Endometrium (tissue), 2 donors: ENCODE measurements around the gene MBTPS1.

Experiments
- FAIRE-seq: peaks from 2 replicates; lab custom pipeline; 2012; peaks lifted over from hg19 to GRCh38; lab: Jason Lieb, UNC
- donor health status: control.
- donor health status: control.

The MBTPS1 gene

GRCh38 chr16:84074721-84075120 lies 42.0 kb downstream of the MBTPS1 start:
- FAIRE-seq = no peak

GRCh38 chr16:84072014-84072413 lies 44.7 kb downstream of the MBTPS1 start:
- no peak for FAIRE-seq

- FAIRE-seq = no peak
These were observed 45.6 kb downstream of the MBTPS1 start for GRCh38 chr16:84071121-84071520.

GRCh38 chr16:84069540-84069939 lies 47.2 kb downstream of the MBTPS1 start:
- no peak for FAIRE-seq

- no peak for FAIRE-seq
These were observed 47.8 kb downstream of the MBTPS1 start for GRCh38 chr16:84068783-84069462.

GRCh38 chr16:84068041-84068440 lies 48.7 kb downstream of the MBTPS1 start:
- no peak for FAIRE-seq

- no peak for FAIRE-seq
These were observed 49.1 kb downstream of the MBTPS1 start for GRCh38 chr16:84067640-84068039.

GRCh38 chr16:84065536-84066132 lies 51.1 kb downstream of the MBTPS1 start:
- FAIRE-seq = no peak

- FAIRE-seq = no peak
These were observed 52.8 kb downstream of the MBTPS1 start for GRCh38 chr16:84063980-84064379.

- FAIRE-seq = no peak
These were observed 53.8 kb downstream of the MBTPS1 start for GRCh38 chr16:84062734-84063640.

- no peak for FAIRE-seq
These were observed 55.4 kb downstream of the MBTPS1 start for GRCh38 chr16:84061236-84061819.

GRCh38 chr16:84059946-84060901 lies 56.5 kb downstream of the MBTPS1 start:
- no peak for FAIRE-seq

GRCh38 chr16:84059111-84059510 lies 57.6 kb downstream of the MBTPS1 start:
- FAIRE-seq = no peak

GRCh38 chr16:84058664-84059063 lies 58.1 kb downstream of the MBTPS1 start:
- FAIRE-seq = no peak

GRCh38 chr16:84058211-84058610 lies 58.5 kb downstream of the MBTPS1 start:
- no peak for FAIRE-seq

- no peak for FAIRE-seq
These were observed 59.8 kb downstream of the MBTPS1 start for GRCh38 chr16:84056933-84057332.

- FAIRE-seq = no peak
These were observed 60.7 kb downstream of the MBTPS1 start for GRCh38 chr16:84055801-84056634.

GRCh38 chr16:84055366-84055765 lies 61.4 kb downstream of the MBTPS1 start:
- FAIRE-seq = no peak

- no peak for FAIRE-seq
These were observed 61.8 kb downstream of the MBTPS1 start for GRCh38 chr16:84054916-84055315.

- no peak for FAIRE-seq
These were observed 62.5 kb downstream of the MBTPS1 start for GRCh38 chr16:84054271-84054670.

GRCh38 chr16:84053237-84053636 lies 63.5 kb downstream of the MBTPS1 start:
- FAIRE-seq = no peak
